WTC11 (cell line): ENCODE measurements around the gene C1QL4. TPM values are rescaled to one million over a fixed set of nuclear protein-coding genes. Genes with fewer than 3 reads are reported as not detected.

ENCODE experiments used
- ATAC-seq: fragments of 200-7000 bp; cut with Tn5 transposase; 2 replicates; pipeline ENCODE4 v1.10.0; 2021; ENCODE audit warnings: mild to moderate bottlenecking, moderate library complexity
- CTCF ChIA-PET: fragments of 300-600 bp; sonication (Branson Sonifier 250); formaldehyde crosslinking; loops from one replicate; lab custom pipeline; 2021; ENCODE audit warnings: antibody characterized with exemption; lab: Charles Lee
- POLR2A ChIA-PET: fragments of 350-600 bp; sonication (Branson Sonifier 250); formaldehyde crosslinking; loops from one replicate; lab custom pipeline; 2021; ENCODE audit warnings: antibody characterized with exemption; lab: Charles Lee
- DNase-seq: peaks from one replicate; pipeline ENCODE4 v3.0.0; 2021; ENCODE audit warnings: low spot score
- H3K27ac Mint-ChIP-seq: 2 replicates; pipeline ENCODE4 v1.8.0; 2021; ENCODE audit warnings: mixed read lengths
- H3K27me3 Mint-ChIP-seq: 2 replicates; pipeline ENCODE4 v1.8.0; 2021; ENCODE audit warnings: low read depth, mild to moderate bottlenecking, moderate library complexity, mixed read lengths
- H3K36me3 Mint-ChIP-seq: 2 replicates; pipeline ENCODE4 v1.8.0; 2021; ENCODE audit warnings: mixed read lengths
- H3K4me1 Mint-ChIP-seq: 2 replicates; pipeline ENCODE4 v1.8.0; 2022; ENCODE audit warnings: mixed read lengths
- H3K4me3 Mint-ChIP-seq: 2 replicates; pipeline ENCODE4 v1.8.0; 2021; ENCODE audit warnings: mild to moderate bottlenecking, moderate library complexity, mixed read lengths
- H3K9me3 Mint-ChIP-seq: 2 replicates; pipeline ENCODE4 v1.8.0; 2021; ENCODE audit warnings: mixed read lengths
- AFF4 ChIP-seq: sonication (generic); formaldehyde crosslinking; IDR thresholded peaks from 2 replicates; pipeline ENCODE4 v1.8.1; 2023; ENCODE audit warnings: mild to moderate bottlenecking, missing genetic modification reagents, borderline replicate concordance
- ATF1 ChIP-seq: sonication (generic); formaldehyde crosslinking; IDR thresholded peaks from 2 replicates; pipeline ENCODE4 v1.8.1; 2023; ENCODE audit warnings: mild to moderate bottlenecking, moderate library complexity, missing genetic modification reagents
- CREB1 ChIP-seq: sonication (generic); formaldehyde crosslinking; IDR thresholded peaks from 2 replicates; pipeline ENCODE4 v1.8.0; 2023; ENCODE audit warnings: mild to moderate bottlenecking, missing genetic modification reagents
- CTCF ChIP-seq: fragments of 200-600 bp; IDR thresholded peaks from 2 replicates; pipeline ENCODE4 v1.8.0; 2022; ENCODE audit warnings: antibody characterized with exemption
- ETV6 ChIP-seq: sonication (generic); formaldehyde crosslinking; IDR thresholded peaks from 2 replicates; pipeline ENCODE4 v1.8.1; 2022; ENCODE audit warnings: mild to moderate bottlenecking, missing genetic modification reagents
- FOXK1 ChIP-seq: sonication (generic); formaldehyde crosslinking; IDR thresholded peaks from 2 replicates; pipeline ENCODE4 v1.8.0; 2022; ENCODE audit warnings: mild to moderate bottlenecking, moderate library complexity, missing genetic modification reagents
- HMGXB4 ChIP-seq: sonication (generic); formaldehyde crosslinking; IDR thresholded peaks from 2 replicates; pipeline ENCODE4 v1.8.1; 2023; ENCODE audit warnings: mild to moderate bottlenecking, moderate library complexity, missing genetic modification reagents
- JUN ChIP-seq: sonication (generic); formaldehyde crosslinking; IDR thresholded peaks from 2 replicates; pipeline ENCODE4 v1.8.0; 2023; ENCODE audit warnings: mild to moderate bottlenecking, missing genetic modification reagents
- MYBL2 ChIP-seq: sonication (generic); formaldehyde crosslinking; IDR thresholded peaks from 2 replicates; pipeline ENCODE4 v1.8.1; 2023; ENCODE audit warnings: mild to moderate bottlenecking, moderate library complexity, missing genetic modification reagents
- OVOL2 ChIP-seq: fragments of 250-450 bp; sonication (Bioruptor Pico); IDR thresholded peaks from 2 replicates; pipeline ENCODE4 v1.9.0; 2021; ENCODE audit warnings: mild to moderate bottlenecking, borderline replicate concordance
- SP1 ChIP-seq: sonication (generic); formaldehyde crosslinking; conservative IDR thresholded peaks from 2 replicates; pipeline ENCODE4 v1.8.1; 2022; ENCODE audit warnings: missing genetic modification reagents
- TEAD1 ChIP-seq: sonication (generic); formaldehyde crosslinking; IDR thresholded peaks from 2 replicates; pipeline ENCODE4 v1.8.0; 2022; ENCODE audit warnings: mild to moderate bottlenecking, missing genetic modification reagents
- ZMAT4 ChIP-seq: fragments of 250-450 bp; sonication (Bioruptor Pico); IDR thresholded peaks from 2 replicates; pipeline ENCODE4 v1.9.0; 2021; ENCODE audit warnings: mild to moderate bottlenecking
- ZNF138 ChIP-seq: sonication (generic); formaldehyde crosslinking; conservative IDR thresholded peaks from 2 replicates; pipeline ENCODE4 v1.8.1; 2022; ENCODE audit warnings: mild to moderate bottlenecking, moderate library complexity, missing genetic modification reagents
- ZNF232 ChIP-seq: sonication (generic); formaldehyde crosslinking; IDR thresholded peaks from 2 replicates; pipeline ENCODE4 v1.8.0; 2022; ENCODE audit warnings: mild to moderate bottlenecking, missing genetic modification reagents
- ZNF317 ChIP-seq: sonication (generic); formaldehyde crosslinking; IDR thresholded peaks from 2 replicates; pipeline ENCODE4 v1.8.1; 2023; ENCODE audit warnings: low read depth, mild to moderate bottlenecking, moderate library complexity, missing genetic modification reagents, borderline replicate concordance
- ZNF512 ChIP-seq: sonication (generic); formaldehyde crosslinking; IDR thresholded peaks from 2 replicates; pipeline ENCODE4 v1.8.1; 2022; ENCODE audit warnings: missing genetic modification reagents, borderline replicate concordance
- ZNF532 ChIP-seq: fragments of 250-450 bp; sonication (Bioruptor Pico); IDR thresholded peaks from 2 replicates; pipeline ENCODE4 v1.9.0; 2021; ENCODE audit warnings: mild to moderate bottlenecking, borderline replicate concordance
- total RNA-seq: library from RNA; stranded (reverse); gene quantifications from 3 replicates; pipeline ENCODE4 v1.2.3, GENCODE V29; 2021

Gene C1QL4
- total RNA-seq, 1 experiment from 2014 or later: 1.2 TPM

GRCh38 chr12:49309386-49309785 lies 27.6 kb downstream of the C1QL4 start:
- H3K36me3 Mint-ChIP-seq: no peaks in the 10 kb centered on the region
- POLR2A ChIA-PET: no interaction called here
- DNase-seq: no peak
- no peaks in the 10 kb centered on the region for H3K9me3 Mint-ChIP-seq
- H3K4me3 Mint-ChIP-seq: no peak overlapping the region
- no peaks in the 10 kb centered on the region for H3K4me1 Mint-ChIP-seq
- no peak overlapping the region for H3K27ac Mint-ChIP-seq
- H3K27me3 Mint-ChIP-seq: peaks cover 45% of the 10 kb centered on the region
- no peak for ATAC-seq
- no peak for TF ChIP-seq ZNF512 (CRISPR knock-in tag)
- no peak for TF ChIP-seq FOXK1 (CRISPR knock-in tag)
- CTCF ChIA-PET: interaction anchor here (1.0 to 1.2 kb wide), 2 partner anchors 22 to 40 kb away, joined by 3 read pairs; no protein-coding TSS in a partner anchor

- Mint-ChIP-seq H3K9me3 (no peaks in the 10 kb centered on the region), H3K27me3 (peaks cover 61% of the 10 kb centered on the region), H3K4me3 (no peak overlapping the region), H3K4me1 (no peaks in the 10 kb centered on the region), H3K36me3 (no peaks in the 10 kb centered on the region), H3K27ac (no peak overlapping the region)
- no peak for ATAC-seq
- ChIA-PET POLR2A (no interaction called here), CTCF (interaction anchor here (1.5 to 4.3 kb wide), 2 partner anchors 17 to 42 kb away, joined by 4 to 18 read pairs; partner anchors contain the start of genes DNAJC22 and TROAP)
- TF ChIP-seq ZNF138 (CRISPR knock-in tag) (no peak), ATF1 (no peak), TEAD1 (no peak), ZNF317 (CRISPR knock-in tag) (no peak), MYBL2 (CRISPR knock-in tag) (no peak), ZMAT4 (CRISPR knock-in tag) (no peak), OVOL2 (CRISPR knock-in tag) (no peak), JUN (no peak), CREB1 (CRISPR knock-in tag) (no peak), CTCF (no peak), AFF4 (no peak), SP1 (CRISPR knock-in tag) (no peak), ZNF532 (CRISPR knock-in tag) (no peak), ETV6 (CRISPR knock-in tag) (no peak), ZNF232 (CRISPR knock-in tag) (no peak), HMGXB4 (CRISPR knock-in tag) (no peak)
- DNase-seq: no peak
Measured at GRCh38 chr12:49305762-49306510, 31.1 kb downstream of the C1QL4 start.
